CD1c-positive myeloid dendritic cell (primary cell): Measurements from ENCODE around the gene KAZN.

Experiments used
- DNase-seq: peaks from one replicate; pipeline ENCODE4 v3.0.0-alpha.2; 2016; ENCODE audit errors: extremely low spot score

KAZN gene

GRCh38 chr1:14677292-14677971 is 78.9 kb downstream of the KAZN start:
- no peak for DNase-seq

DNA sequence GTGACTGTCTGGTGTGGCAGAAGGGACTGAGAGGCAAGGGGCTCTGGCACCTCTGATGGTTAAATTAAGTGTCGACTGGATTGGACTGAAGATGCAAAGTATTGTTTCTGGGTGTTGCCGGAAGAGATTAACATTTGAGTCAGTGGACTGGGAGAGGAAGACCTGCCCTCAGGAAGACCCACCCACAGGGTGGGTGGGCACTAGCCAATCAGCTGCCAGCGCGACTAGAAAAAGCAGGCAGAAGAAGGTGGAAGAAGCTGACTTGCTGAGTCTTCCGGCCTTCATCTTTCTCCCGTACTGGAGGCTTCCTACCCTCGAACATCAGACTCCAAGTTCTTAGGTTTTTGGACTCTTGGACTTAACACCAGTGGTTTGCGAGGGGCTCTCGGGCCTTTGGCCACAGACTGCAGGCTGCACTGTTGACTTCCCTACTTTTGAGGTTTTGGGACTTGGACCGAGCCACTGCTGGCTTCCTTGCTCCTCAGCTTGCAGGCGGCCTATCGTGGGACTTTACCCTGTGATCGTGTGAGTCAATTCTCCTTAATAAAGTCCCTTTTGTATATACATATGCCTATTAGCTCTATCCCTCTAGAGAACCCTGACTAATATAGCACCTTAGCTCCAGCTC is 79.6 kb downstream of the KAZN start:
- no peak for DNase-seq

DNA sequence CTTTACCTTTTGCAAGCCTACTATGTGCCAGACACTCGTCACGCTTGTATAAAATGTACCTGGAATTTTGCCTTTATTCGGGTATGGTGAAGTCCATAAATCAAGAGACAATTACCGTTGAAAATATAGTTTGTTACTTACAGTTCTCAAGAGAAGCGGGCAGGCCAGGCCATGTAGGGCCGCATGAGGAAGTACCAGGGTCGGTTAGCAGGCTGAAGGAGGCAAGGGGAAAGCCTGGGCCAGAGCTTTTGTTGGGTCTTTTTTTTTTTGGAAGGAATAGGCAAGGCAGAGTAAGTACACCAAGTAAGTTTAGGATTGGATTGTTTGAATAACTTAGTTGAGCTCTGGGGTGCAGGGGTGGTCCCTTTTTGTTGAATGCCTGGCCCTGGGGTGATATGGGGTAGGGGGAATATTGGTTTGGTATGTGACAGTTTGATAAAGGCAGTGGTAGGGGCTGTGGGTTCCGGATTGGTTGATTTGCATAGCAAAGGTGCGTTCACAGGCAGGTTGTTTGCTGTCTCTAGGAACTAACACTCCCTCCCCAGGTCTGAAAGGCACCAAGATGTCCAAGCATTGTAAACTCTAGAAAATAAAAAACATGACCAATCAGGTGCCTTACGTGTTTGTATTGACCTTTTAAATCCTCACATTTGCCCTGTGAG is 80.7 kb downstream of the KAZN start:
- no peak for DNase-seq

DNA sequence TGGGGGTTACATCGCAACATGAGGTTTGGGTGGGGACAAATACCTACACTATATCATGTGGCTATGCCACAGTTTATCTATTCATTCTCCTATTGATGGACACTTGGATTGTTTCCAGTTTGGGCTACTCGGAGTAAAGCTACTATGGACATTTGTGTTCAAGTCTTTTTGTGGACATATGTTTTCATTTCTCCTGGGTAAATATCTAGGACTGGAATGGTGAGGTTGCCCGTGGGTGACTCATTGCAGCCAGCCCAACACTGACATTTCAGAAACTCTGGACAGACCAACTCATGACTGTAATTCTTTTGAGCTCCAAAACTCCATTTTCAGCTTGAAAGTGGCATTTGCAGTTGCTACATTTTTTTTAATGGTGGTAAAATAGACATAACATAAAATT is 82.7 kb downstream of the KAZN start:
- DNase-seq: no peak

- no peak for DNase-seq
Measured at GRCh38 chr1:14682941-14683621, 84.6 kb downstream of the KAZN start.

DNA sequence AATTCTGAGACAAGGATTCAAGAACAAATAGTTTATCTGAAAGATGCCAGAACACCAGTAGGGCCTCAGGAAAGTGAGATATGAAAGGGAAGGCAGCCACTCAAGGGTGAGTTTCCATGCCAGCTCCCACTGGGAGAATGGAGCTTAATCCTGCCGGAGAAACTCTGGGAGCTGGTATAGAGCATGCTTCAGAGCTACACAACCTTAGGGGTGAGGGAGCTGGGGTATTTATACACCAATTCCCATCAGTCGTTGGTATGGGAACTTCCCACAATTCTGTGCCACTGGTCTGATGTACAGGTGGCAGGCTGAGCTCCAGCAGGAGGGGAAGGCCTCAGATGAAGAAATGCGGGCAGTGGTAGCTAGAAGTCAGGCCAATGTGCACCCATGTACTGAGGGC is 86.6 kb downstream of the KAZN start:
- DNase-seq: no peak

- DNase-seq: no peak
Measured at GRCh38 chr1:14686701-14687100, 88.2 kb downstream of the KAZN start.

DNA sequence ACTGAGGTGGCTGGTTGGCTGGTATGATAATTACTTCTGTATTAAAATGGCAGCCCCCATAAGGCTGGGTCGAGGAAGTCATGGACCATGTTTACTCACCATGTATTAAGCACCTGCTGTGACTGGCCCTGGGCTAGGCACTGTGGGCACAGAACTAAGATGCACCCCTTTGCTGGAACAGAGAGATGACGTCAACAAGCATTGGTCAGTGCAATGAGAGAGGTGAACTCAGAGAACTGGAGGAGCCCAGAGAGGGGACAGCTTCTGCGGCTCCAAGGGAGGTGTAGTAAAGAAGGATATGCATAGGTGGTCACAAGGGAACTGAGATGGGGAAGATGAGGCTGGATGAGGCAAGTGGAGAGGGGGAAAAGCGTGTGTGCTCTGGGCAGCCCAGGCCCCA is 88.7 kb downstream of the KAZN start:
- no peak for DNase-seq

GRCh38 chr1:14689996-14690615 is 91.6 kb downstream of the KAZN start:
- no peak for DNase-seq

DNA sequence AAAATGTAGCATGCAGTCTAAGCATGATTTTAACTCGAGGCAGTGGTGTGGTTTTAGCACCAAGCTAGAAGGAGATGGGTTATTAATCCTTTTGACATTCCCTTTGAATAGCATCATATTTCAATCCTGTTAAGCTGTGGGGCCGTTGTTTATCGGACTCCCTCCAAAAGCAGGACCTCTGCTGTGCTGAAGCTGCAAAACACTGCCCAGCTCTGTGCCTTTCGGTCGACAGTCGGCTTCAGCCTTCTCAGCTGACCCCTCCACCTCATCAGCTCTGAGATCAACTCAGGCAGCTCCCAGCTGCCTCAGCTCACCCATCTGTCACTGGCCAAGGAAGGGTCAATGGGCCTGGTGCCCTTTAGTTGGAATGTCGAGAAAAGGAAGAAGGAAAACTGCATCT is 95.5 kb downstream of the KAZN start:
- DNase-seq: no peak

GRCh38 chr1:14694589-14694988 is 96.1 kb downstream of the KAZN start:
- DNase-seq: no peak

GRCh38 chr1:14696761-14697160 is 98.3 kb downstream of the KAZN start:
- no peak for DNase-seq

DNA sequence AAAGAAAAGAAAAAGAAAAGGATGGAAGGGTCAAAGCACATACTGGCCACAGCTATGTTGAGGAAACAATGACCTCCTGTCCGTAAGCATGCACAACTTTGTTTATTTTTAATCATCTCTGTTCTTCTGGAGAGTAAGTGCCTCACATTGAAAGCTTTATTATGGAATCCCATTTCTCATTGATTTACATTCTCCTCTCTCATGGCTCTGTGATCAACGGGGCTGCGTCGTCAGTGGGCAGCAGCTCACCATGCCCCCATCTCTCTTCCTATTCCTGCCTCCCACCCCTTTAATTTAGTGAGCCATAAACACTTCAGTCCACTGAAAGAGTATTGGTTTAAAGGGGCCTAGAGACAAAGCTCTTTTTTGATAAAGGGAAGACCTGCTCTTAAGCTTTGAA is 98.9 kb downstream of the KAZN start:
- no peak for DNase-seq

GRCh38 chr1:14698314-14698713 is 99.8 kb downstream of the KAZN start:
- DNase-seq: no peak

- no peak for DNase-seq
Measured at GRCh38 chr1:14699620-14700019, 101.1 kb downstream of the KAZN start.

GRCh38 chr1:14704846-14705245 is 106.4 kb downstream of the KAZN start:
- no peak for DNase-seq

GRCh38 chr1:14705824-14706223 is 107.3 kb downstream of the KAZN start:
- no peak for DNase-seq

DNA sequence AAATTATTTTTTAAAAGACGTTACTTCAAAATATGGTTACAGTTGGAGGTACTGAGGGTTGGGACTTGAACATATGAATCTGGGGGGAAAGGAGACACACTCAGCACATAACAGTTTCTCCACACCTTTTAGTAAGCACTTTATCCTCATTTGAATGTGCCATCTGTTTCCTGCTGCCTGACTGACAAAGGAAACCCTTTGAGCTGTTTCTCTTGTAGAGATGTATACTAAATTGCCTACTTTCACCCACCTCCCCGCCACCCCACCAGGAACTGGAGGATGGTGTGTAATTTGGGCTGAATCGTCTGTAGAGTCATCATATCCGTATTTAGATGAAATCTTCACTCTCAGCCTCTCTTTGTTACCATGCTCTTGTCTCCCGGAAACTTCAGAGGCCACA is 108.1 kb downstream of the KAZN start:
- no peak for DNase-seq

DNA sequence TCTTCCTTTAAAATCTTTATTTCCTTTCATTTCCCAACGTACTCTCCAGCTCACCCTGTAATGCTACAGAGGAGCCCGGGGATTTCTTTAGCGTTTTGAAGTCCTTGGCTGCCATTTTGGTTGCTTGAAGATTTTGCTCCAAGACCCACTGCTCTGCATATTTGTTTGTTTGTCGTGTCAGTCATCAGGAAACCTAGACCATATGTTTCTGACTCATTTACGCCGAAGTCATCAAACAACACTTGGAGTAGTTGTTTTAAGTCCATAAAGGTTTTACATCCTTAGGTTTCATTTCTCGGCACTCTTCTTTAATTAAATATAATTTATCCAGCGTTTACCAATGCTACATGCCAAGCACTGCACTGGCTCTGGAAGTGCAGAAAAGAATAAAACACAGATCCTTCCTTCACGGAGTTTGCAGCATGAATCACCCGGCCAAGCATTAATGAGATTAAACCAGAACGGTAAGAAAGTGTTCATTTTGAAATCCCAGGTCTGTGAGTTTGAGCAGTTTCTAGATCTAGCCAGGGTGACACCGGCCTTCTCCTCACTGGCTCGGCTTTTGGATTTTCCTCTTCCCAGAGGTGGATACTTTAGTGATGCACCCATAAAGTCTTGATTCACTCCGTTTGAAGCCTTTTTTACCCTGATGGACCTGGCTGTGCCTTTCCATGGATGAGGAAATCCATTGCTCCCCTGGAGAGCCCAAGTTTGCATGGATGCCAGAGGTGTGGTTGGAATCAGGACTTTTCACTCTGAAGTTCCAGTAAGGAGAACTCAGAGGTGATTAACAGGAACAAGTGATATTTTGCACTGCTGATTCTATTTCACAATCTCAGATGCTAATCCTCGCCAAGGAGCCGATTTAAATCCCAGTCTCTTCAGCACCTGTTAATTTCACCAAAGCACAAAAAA is 109.3 kb downstream of the KAZN start:
- DNase-seq: no peak

DNA sequence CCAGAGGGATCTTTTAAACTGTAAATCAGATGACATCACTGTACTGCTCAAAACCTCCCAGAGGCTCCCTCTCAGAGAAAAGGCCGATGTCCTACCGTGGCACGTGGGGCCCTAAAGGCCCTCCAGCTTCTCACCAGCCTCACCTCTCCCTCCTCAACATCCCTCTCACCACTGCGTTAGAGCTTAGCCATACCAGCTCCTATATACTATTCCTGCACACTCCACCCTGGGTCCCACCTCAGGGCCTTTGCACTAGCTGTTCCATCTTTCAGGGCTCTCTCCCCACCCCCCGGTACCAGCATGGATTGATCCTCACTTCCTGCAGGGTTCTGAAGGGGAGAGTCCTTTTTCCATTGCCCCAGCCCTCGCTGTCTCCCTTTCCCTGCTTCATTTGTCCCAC is 111.8 kb downstream of the KAZN start:
- DNase-seq: no peak

- no peak for DNase-seq
Measured at GRCh38 chr1:14712136-14712535, 113.7 kb downstream of the KAZN start.
